ENCODE results near the gene RNF40. TPM values are rescaled to one million over a fixed set of nuclear protein-coding genes. Genes with fewer than 3 reads are reported as not detected.

RNF40 gene
- total and polyA plus RNA-seq, 8 donors, result 17.5 to 155 (median 54.5) TPM

DNA sequence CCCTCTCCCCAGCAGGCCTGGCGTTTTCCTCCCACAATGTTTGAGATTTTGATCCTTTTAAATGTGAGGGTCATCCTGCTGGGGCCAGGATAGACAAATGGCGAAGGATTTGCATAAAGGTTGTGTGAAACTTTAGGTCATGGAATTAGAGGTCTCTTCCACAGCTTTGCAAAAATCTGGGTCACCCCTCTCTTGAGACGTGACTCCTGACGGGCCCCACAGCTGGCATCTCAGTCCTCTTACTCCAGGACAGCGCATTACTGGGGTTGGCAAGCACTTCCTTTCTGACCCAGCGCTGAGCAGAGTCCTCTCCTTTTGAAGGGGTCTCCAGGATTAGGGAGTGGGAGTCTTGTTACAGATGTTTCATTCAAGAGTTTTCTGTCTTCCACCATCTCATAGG lies 17.5 kb downstream of the RNF40 start:
- H3K4me1 ChIP-seq, result peaks cover 21 to 38% (median 30%) of the 10 kb centered on the region in 4 donors
- no peaks in the 10 kb centered on the region for H3K27me3 ChIP-seq
- no peak overlapping the region for H3K4me3 ChIP-seq
- 81 to 91% (median 88%) methylated on average over 6 of the region's 6 CpGs for WGBS, 5 donors
- DNase-seq, result peak in 1 of 2 donors; percentile 5
- intact Hi-C loops (cut with DNase I; ENCODE audit: low total_unique reads), result no loop called here
- no peak overlapping the region for H3K27ac ChIP-seq
- peaks cover 22 to 48% (median 38%) of the 10 kb centered on the region in 4 donors for H3K36me3 ChIP-seq
- H3K9me3 ChIP-seq, result no peaks in the 10 kb centered on the region
- TF ChIP-seq CTCF (IDR thresholded peaks at IDR 0.05), result no peak
- no peak for TF ChIP-seq POLR2AphosphoS5 (IDR thresholded peaks at IDR 0.05)

- H3K27ac ChIP-seq, result no peak overlapping the region
- no peaks in the 10 kb centered on the region for H3K27me3 ChIP-seq
- DNase-seq, result peak in 1 of 2 donors; percentile 5
- no peak for TF ChIP-seq CTCF (IDR thresholded peaks at IDR 0.05)
- no peak for TF ChIP-seq POLR2AphosphoS5 (IDR thresholded peaks at IDR 0.05)
- TF ChIP-seq EP300 (IDR thresholded peaks at IDR 0.05), result no peak
- no peak for TF ChIP-seq POLR2A (IDR thresholded peaks at IDR 0.05)
- WGBS, 5 donors, result 75 to 96% (median 88%) methylated on average over 3 of the region's 3 CpGs
- H3K36me3 ChIP-seq, result peaks cover 22 to 48% (median 37%) of the 10 kb centered on the region in 4 donors
- H3K9me3 ChIP-seq, result no peaks in the 10 kb centered on the region
- no peak overlapping the region for H3K4me3 ChIP-seq
- peaks cover 17 to 38% (median 27%) of the 10 kb centered on the region in 4 donors for H3K4me1 ChIP-seq
- intact Hi-C loops (cut with DNase I; ENCODE audit: low total_unique reads), result loop anchor here (10.0 kb wide), 1 partner anchor 65 kb away; no protein-coding TSS in a partner anchor
Measured at GRCh38 chr16:30780021-30780420, 17.9 kb downstream of the RNF40 start.

- TF ChIP-seq EP300 (IDR thresholded peaks at IDR 0.05), result no peak
- WGBS, 5 donors, result 58 to 89% (median 84%) methylated on average over 4 of the region's 4 CpGs
- H3K4me3 ChIP-seq, result no peak overlapping the region
- peak in 1 of 2 donors; percentile 2 for DNase-seq
- H3K27me3 ChIP-seq, result no peaks in the 10 kb centered on the region
- H3K27ac ChIP-seq, result no peak overlapping the region
- H3K9me3 ChIP-seq, result no peaks in the 10 kb centered on the region
- peaks cover 16 to 38% (median 26%) of the 10 kb centered on the region in 4 donors for H3K4me1 ChIP-seq
- intact Hi-C loops (cut with DNase I; ENCODE audit: low total_unique reads), result loop anchor here (10.0 kb wide), 1 partner anchor 64 kb away; no protein-coding TSS in a partner anchor
- H3K36me3 ChIP-seq, result peaks cover 22 to 48% (median 37%) of the 10 kb centered on the region in 4 donors
Measured at GRCh38 chr16:30780549-30780948, 18.4 kb downstream of the RNF40 start.

- WGBS, 5 donors, result 95 to 97% (median 97%) methylated on average over 54 to 63 of the region's 63 CpGs
- Histone ChIP-seq H3K27ac (no peak overlapping the region), H3K27me3 (no peaks in the 10 kb centered on the region), H3K9me3 (no peaks in the 10 kb centered on the region), H3K4me1 (peaks cover 9 to 35% (median 23%) of the 10 kb centered on the region in 4 donors), H3K36me3 (peaks cover 22 to 48% (median 37%) of the 10 kb centered on the region in 4 donors), H3K4me3 (no peak overlapping the region)
- no peak for TF ChIP-seq POLR2AphosphoS5 (IDR thresholded peaks at IDR 0.05)
- TF ChIP-seq POLR2A (IDR thresholded peaks at IDR 0.05), result no peak
- no peak for TF ChIP-seq EP300 (IDR thresholded peaks at IDR 0.05)
- DNase-seq, result peak in 1 of 2 donors; percentile 2
- intact Hi-C loops (cut with DNase I; ENCODE audit: low total_unique reads), result loop anchor here (10.0 kb wide), 1 partner anchor 62 kb away; no protein-coding TSS in a partner anchor
Measured at GRCh38 chr16:30782486-30783279, 20.6 kb downstream of the RNF40 start.

GRCh38 chr16:30783280-30784109 lies 21.4 kb downstream of the RNF40 start:
- peaks cover 22 to 48% (median 37%) of the 10 kb centered on the region in 4 donors for H3K36me3 ChIP-seq
- no peak overlapping the region for H3K4me3 ChIP-seq
- no peak for TF ChIP-seq EP300 (IDR thresholded peaks at IDR 0.05)
- DNase-seq, result peak in 1 of 2 donors; percentile 6
- WGBS, 5 donors, result 94 to 98% (median 95%) methylated on average over 17 to 57 of the region's 57 CpGs
- no peaks in the 10 kb centered on the region for H3K27me3 ChIP-seq
- H3K27ac ChIP-seq, result no peak overlapping the region
- intact Hi-C loops (cut with DNase I; ENCODE audit: low total_unique reads), result loop anchor here (10.0 kb wide), 1 partner anchor 61 kb away; no protein-coding TSS in a partner anchor
- no peaks in the 10 kb centered on the region for H3K9me3 ChIP-seq
- H3K4me1 ChIP-seq, result peaks cover 11 to 40% (median 28%) of the 10 kb centered on the region in 4 donors
